KMS-11 (cell line): ENCODE results near the gene PCCA.

ENCODE experiments used
- H2AFZ ChIP-seq: fragments of 200-600 bp; sonication (generic); 2 replicates; pipeline ENCODE4 v1.6.1; 2016; ENCODE audit warnings: antibody characterized with exemption, mixed run types, low read depth
- H3K27ac ChIP-seq: fragments of 200-600 bp; sonication (generic); 2 replicates; pipeline ENCODE4 v1.6.1; 2016; ENCODE audit warnings: mild to moderate bottlenecking, mixed run types
- H3K27me3 ChIP-seq: fragments of 200-600 bp; sonication (generic); 2 replicates; pipeline ENCODE4 v1.6.1; 2017; ENCODE audit warnings: mild to moderate bottlenecking, low read depth, mixed run types, moderate library complexity; ENCODE audit not compliant: insufficient read depth
- H3K36me3 ChIP-seq: fragments of 200-600 bp; sonication (generic); 2 replicates; pipeline ENCODE4 v1.6.1; 2017; ENCODE audit warnings: mild to moderate bottlenecking, mixed run types; ENCODE audit not compliant: insufficient read depth
- H3K4me1 ChIP-seq: fragments of 200-600 bp; sonication (generic); 2 replicates; pipeline ENCODE4 v1.6.1; 2016; ENCODE audit warnings: mild to moderate bottlenecking, low read depth, mixed run types; ENCODE audit not compliant: poor library complexity, severe bottlenecking
- H3K4me2 ChIP-seq: fragments of 200-600 bp; sonication (generic); 2 replicates; pipeline ENCODE4 v1.7.0; 2016; ENCODE audit warnings: mild to moderate bottlenecking, mixed run types
- H3K4me3 ChIP-seq: fragments of 200-600 bp; sonication (generic); IDR thresholded peaks from 2 replicates; pipeline ENCODE4 v1.6.1; 2017; ENCODE audit warnings: low read depth, low read length, mixed read lengths; ENCODE audit not compliant: insufficient read depth
- H3K79me2 ChIP-seq: fragments of 200-600 bp; sonication (generic); 2 replicates; pipeline ENCODE4 v1.6.1; 2016; ENCODE audit warnings: low read depth, mixed run types; ENCODE audit not compliant: insufficient read depth
- H3K9ac ChIP-seq: fragments of 200-600 bp; sonication (generic); 2 replicates; pipeline ENCODE4 v1.6.1; 2016; ENCODE audit warnings: mild to moderate bottlenecking, mixed run types
- H4K20me1 ChIP-seq: fragments of 200-600 bp; sonication (generic); 2 replicates; pipeline ENCODE4 v1.6.1; 2016; ENCODE audit warnings: mild to moderate bottlenecking, mixed run types; ENCODE audit not compliant: insufficient read depth
- TF ChIP-seq, protein P1 (sequence below): fragments of 200-600 bp; sonication (generic); conservative IDR thresholded peaks from 2 replicates; pipeline ENCODE4 v1.6.1; 2017; ENCODE audit warnings: low read depth, mild to moderate bottlenecking, antibody characterized with exemption, low read length, moderate library complexity, mixed read lengths

Gene PCCA

DNA sequence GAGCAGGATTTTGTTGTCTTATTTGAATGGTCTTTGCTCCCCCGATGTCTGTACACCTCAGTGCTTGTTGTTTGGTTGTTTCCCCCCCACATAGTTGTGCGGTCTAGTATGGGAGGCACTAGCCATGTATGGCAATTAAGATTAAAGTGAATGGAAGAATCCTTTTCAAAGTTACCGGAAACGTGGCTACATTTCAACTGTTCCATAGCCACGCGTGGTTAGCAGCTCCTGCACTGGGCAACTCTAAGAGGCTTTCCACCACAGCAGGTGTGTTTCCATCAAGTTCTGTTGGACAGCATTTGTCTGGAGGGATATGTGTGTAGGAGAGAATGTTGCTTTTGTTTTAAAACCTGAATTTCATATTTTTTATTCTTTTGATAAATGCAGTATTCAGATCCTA is 252.4 kb downstream of the PCCA start:
- H3K9ac ChIP-seq = no peak overlapping the region
- no peaks in the 10 kb centered on the region for H3K36me3 ChIP-seq
- H3K4me3 ChIP-seq = no peak overlapping the region
- H3K4me1 ChIP-seq = peaks cover 9% of the 10 kb centered on the region
- no peak overlapping the region for H3K27ac ChIP-seq
- H3K79me2 ChIP-seq = no peaks in the 10 kb centered on the region
- H2AFZ ChIP-seq = no peak overlapping the region
- no peak overlapping the region for H3K4me2 ChIP-seq
- H3K27me3 ChIP-seq = no peaks in the 10 kb centered on the region
- TF ChIP-seq, protein P1, sequence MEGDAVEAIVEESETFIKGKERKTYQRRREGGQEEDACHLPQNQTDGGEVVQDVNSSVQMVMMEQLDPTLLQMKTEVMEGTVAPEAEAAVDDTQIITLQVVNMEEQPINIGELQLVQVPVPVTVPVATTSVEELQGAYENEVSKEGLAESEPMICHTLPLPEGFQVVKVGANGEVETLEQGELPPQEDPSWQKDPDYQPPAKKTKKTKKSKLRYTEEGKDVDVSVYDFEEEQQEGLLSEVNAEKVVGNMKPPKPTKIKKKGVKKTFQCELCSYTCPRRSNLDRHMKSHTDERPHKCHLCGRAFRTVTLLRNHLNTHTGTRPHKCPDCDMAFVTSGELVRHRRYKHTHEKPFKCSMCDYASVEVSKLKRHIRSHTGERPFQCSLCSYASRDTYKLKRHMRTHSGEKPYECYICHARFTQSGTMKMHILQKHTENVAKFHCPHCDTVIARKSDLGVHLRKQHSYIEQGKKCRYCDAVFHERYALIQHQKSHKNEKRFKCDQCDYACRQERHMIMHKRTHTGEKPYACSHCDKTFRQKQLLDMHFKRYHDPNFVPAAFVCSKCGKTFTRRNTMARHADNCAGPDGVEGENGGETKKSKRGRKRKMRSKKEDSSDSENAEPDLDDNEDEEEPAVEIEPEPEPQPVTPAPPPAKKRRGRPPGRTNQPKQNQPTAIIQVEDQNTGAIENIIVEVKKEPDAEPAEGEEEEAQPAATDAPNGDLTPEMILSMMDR = no peak
- H4K20me1 ChIP-seq = no peaks in the 10 kb centered on the region

DNA sequence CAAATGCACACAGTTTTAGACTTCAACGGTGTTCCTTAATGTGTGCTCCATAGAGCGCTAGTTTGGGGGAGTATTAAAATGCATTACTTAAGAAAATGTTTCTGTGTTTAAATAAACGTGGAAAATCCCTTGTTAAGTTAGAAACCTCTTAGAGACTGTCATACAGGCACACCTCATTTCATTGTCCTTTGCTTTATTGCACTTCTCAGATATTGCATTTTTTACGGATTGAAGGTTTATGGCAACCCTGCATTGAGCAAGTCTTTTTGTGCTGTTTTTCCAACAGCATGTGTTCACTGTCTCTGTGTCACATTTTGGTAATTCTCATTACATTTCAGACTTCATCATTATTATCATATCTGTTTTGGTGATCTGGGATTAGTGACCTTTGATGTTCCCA is 255.7 kb downstream of the PCCA start:
- Histone ChIP-seq H3K4me1 (peaks cover 9% of the 10 kb centered on the region), H3K9ac (no peak overlapping the region), H4K20me1 (no peaks in the 10 kb centered on the region), H3K4me3 (no peak overlapping the region), H3K79me2 (no peaks in the 10 kb centered on the region), H3K27me3 (no peaks in the 10 kb centered on the region), H2AFZ (no peak overlapping the region), H3K27ac (no peak overlapping the region), H3K4me2 (no peak overlapping the region), H3K36me3 (no peaks in the 10 kb centered on the region)
- TF ChIP-seq, protein P1 = no peak

DNA sequence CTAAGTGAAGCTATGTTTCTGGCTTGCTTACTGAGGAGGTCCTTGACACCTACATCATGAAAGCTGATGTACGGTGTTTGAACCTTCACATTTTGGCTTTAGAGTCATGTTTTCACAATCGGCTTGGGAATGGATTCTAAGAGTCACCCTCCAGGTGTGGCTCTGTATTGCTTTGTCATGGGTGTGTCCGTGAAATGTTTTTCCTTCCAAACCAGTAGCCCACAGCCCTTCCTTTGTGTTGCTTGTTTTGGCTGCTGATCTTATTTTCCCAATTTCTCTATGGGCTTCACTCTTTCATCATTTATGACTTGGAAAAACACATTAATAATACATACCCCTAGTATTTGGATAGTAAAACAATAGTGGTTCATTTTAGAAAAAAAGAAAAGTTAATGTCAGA is 259.1 kb downstream of the PCCA start:
- Histone ChIP-seq H3K4me1 (no peaks in the 10 kb centered on the region), H4K20me1 (no peaks in the 10 kb centered on the region), H3K79me2 (no peaks in the 10 kb centered on the region), H3K27ac (no peak overlapping the region), H3K36me3 (no peaks in the 10 kb centered on the region), H2AFZ (no peak overlapping the region), H3K27me3 (no peaks in the 10 kb centered on the region), H3K4me2 (no peak overlapping the region), H3K4me3 (no peak overlapping the region), H3K9ac (no peak overlapping the region)
- TF ChIP-seq, protein P1 = no peak

DNA sequence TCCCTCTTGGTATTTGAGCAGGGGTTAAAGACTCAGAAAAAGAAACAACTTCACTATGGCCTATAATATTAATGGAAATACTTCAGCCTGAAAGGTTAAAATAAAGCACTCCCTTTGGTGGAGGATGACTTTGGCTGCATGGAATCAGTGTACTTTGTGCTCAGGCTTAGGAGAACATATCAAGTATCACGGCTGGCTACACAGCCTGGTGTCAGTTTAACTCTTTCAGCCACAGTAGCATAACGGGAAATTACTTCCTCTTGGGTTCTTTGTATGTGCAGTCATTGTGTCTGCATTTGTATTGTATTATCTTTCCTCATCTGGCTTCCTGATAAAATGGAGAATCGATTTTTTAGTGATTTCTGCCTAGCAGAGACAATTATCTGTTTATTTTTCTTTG is 260.7 kb downstream of the PCCA start:
- Histone ChIP-seq H3K4me2 (no peak overlapping the region), H2AFZ (no peak overlapping the region), H3K36me3 (no peaks in the 10 kb centered on the region), H3K4me3 (no peak overlapping the region), H3K27ac (no peak overlapping the region), H3K9ac (no peak overlapping the region), H3K79me2 (no peaks in the 10 kb centered on the region), H3K27me3 (no peaks in the 10 kb centered on the region), H3K4me1 (no peaks in the 10 kb centered on the region), H4K20me1 (no peaks in the 10 kb centered on the region)
- TF ChIP-seq, protein P1 = no peak
